ENCODE measurements around the gene HK1.
"Not testable (repeated sequence)": the region's sequence is repeated elsewhere in the genome, so short reads cannot be mapped to it uniquely, and the experiment has no call there.

HK1 gene

GRCh38 chr10:69328888-69329287, 50.6 kb downstream of the HK1 start:
- not testable (repeated sequence) for DNase-seq (ENCODE audit: low read depth)

- no peak for DNase-seq (ENCODE audit: low read depth)
Measured at GRCh38 chr10:69329721-69330178, 51.5 kb downstream of the HK1 start.

DNA sequence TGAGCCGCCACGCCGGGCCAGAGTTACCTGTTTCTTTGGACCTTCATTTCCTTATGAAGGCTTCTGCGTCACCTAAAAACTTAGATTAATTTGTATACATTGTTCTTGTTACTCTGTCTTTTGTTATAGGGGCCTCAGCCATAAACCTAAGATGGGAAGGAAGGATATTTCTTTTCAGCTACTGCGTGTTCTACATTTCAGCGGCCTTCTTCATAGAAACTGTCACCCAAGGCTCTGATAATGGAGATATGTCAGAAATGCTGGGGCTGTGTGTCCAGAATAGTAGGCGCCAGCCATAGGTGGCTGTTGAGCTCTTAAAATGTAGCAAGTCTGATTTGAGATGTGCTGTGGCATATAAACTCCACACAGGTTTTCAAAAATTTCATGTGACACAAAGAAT, 52.9 kb downstream of the HK1 start:
- no peak for DNase-seq (ENCODE audit: low read depth)

DNA sequence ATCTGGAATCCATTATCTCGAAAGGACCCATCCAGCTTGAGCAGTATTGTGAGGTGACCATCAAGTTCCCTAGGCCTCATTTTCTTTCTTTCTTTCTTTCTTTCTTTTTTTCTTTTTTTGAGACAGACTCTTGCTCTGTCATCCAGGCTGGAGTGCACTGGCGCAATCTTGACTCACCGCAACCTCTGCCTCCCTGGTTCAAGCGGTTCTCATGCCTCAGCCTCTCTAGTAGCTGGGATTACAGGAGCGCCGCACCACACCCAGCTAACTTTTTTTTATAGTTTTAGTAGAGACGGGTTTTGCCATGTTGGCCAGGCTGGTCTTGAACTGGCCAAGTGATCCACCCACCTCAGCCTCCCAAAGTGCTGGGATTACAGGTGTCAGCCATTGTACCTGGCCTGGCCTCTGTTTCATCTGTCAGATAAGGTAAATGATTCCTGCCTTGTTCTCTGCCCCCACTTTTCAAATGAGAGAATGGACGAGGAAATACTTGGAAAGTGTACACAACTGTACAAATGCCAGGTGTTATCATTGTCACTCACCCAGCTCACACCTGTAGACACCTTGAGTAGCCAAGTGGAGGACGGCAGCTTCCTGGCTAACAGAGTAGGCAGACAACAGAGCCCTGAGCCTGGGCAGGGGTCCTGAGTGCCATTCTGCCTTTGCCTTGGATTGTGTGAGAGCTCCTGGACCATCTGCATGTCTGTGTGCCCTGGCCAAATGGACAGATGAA, 54.1 kb downstream of the HK1 start:
- DNase-seq (ENCODE audit: low read depth), result no peak

DNA sequence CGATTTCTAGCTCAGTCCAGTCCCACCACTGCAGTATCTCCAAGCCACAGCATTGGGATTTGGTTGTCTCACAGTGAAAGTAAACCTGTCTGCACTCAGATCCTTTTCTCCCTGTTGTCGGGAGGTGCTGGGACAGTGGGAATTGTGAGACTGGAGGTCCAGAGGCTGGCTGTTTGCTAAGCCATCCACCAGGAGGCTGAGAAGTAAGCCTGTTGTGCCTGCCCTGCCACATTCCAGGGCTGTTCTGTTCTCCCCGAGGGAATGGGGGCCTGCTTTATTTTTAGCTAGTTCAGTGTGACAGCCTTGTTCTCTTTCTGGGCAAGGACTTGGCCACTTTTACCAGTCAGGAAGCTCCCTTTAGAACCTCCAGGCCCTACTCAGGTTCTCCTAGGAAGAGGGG, 54.9 kb downstream of the HK1 start:
- no peak for DNase-seq (ENCODE audit: low read depth)

DNA sequence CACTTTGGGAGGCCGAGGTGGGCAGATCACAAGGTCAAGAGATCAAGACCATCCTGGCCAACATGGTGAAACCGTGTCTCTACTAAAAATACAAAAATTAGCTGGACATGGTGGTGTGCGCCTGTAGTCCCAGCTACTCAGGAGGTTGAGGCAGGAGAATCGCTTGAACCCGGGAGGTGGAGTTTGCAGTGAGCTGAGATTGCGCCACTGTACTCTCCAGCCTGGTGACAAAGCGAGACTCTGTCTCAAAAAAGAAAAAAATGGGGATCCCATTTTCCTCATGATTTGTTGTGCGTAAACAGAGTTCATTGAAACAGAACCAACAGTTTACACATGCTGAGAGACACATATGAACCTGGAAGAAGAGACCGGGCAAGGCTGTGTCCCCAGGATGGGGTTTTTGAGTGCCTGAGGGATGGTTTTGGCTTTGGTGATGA, 55.6 kb downstream of the HK1 start:
- DNase-seq (ENCODE audit: low read depth), result not testable (repeated sequence)

GRCh38 chr10:69334302-69335062, 56.2 kb downstream of the HK1 start:
- no peak for DNase-seq (ENCODE audit: low read depth)

GRCh38 chr10:69335063-69335587, 56.8 kb downstream of the HK1 start:
- DNase-seq (ENCODE audit: low read depth), result no peak

DNA sequence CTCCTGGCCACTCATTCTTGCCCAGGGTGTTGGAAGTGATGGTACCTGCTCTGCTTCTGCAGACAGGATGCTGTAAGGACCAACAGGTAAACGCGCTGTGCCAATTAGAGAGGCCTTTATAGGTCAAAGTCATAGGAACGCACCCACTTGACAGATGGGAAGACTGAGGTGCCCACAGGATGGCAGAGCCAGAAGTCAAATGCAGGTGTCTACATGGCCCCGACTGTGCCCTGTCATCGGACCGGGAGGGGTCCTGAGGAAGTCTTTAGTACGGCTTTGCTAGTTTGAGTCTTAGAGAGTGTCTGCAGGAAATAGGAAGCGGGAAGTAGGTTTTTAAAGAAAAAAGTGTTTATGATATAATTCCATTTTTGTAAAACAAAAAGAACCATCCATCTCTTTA, 57.3 kb downstream of the HK1 start:
- DNase-seq (ENCODE audit: low read depth), result no peak

- DNase-seq (ENCODE audit: low read depth), result no peak
Measured at GRCh38 chr10:69336952-69337295, 58.6 kb downstream of the HK1 start.

DNA sequence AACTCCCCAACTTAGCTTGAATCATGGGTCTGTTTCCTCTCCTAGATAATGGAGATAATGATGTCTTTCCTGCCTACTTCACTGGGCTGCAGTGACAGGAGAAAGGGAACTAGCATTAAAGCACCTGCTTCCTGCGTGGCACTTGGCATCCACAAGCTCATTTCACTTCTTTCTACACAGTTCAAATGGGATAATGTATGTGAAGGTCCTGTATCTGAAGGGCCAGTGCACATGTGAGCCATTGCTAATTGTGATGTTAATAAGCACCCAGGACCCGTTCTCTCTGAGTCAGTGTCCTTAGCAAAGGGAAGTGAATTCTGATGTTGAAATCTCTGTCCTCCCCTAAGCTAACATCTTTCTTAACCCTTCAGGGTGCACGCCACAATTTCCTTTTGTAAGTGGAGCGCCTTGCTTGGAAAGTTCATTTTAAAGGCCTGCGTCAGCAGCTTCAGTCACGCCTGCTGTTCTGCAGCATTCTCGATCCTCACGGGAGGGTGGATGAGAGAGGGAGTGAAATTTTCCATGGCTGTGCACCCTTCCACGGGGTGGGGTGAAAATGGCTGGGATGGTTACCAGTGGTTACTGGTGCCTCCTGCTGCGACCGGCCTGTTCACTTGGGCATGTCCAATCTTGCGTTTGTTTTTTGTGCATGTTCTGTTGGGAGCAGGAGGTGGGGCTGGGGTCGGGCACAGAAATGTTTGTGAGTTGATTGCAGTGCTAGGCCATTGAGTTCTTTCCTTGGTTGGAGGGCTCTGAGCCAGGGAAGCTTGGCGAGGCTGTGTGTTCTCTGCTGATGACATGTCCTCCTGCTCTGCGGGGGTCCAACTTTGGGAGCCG, 59.2 kb downstream of the HK1 start:
- DNase-seq (ENCODE audit: low read depth), result no peak

DNA sequence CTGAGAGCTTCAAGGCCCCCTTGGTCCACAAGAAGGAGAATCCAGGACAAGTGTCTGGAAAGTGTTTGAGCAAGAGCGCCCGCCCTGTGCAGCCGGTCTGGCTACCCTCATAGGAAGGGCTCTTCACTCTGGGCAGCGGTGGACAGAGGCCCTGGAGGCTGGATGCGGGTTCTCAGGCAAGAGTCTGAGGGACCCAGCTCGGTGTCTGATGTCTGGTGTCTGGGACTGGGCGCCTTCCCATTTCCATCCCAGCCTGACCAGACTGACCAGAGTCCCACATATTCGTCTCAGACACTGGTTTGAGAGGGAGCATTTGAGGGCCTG, 59.8 kb downstream of the HK1 start:
- DNase-seq (ENCODE audit: low read depth), result no peak

GRCh38 chr10:69338547-69339450, 60.5 kb downstream of the HK1 start:
- DNase-seq (ENCODE audit: low read depth), result no peak

DNA sequence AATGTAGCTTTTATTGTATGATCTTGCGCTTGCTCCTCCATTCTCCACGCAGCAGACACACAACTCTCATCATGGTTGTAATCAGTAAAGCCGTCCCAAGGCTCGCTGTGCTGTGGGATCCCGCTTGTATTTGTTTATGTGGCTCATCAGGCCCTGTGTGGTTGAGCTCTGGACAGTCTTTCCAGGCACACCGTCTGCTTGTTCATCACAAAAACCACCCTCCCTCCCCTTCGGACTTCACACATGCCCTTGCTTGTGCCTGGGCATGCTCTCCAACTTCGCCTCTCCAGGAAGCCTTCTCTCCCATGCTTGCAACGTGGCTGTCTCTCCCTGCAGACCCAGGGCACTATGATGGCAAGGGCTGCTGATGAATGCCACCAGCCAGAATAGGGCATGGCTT, 62.4 kb downstream of the HK1 start:
- DNase-seq (ENCODE audit: low read depth), result no peak

DNA sequence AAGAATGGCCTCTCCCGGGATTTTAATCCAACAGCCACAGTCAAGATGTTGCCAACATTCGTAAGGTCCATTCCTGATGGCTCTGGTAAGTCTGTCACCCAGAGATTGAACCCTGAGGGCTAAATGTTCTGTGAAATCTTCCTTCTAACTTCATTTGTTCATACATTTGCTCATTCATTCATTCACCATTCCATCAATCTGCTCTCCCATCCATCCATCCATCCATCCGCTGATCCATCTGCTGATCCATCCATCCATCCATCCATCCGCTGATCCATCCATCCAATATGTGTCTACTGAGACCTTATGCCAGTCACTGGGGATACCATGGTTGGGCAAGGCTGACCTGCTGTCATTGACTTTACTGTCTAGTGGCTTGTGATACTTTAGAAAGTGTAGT, 65.6 kb downstream of the HK1 start:
- DNase-seq (ENCODE audit: low read depth), result no peak

GRCh38 chr10:69344591-69345252, 66.4 kb downstream of the HK1 start:
- DNase-seq (ENCODE audit: low read depth), result no peak

- DNase-seq (ENCODE audit: low read depth), result no peak
Measured at GRCh38 chr10:69345402-69345801, 67.1 kb downstream of the HK1 start.

DNA sequence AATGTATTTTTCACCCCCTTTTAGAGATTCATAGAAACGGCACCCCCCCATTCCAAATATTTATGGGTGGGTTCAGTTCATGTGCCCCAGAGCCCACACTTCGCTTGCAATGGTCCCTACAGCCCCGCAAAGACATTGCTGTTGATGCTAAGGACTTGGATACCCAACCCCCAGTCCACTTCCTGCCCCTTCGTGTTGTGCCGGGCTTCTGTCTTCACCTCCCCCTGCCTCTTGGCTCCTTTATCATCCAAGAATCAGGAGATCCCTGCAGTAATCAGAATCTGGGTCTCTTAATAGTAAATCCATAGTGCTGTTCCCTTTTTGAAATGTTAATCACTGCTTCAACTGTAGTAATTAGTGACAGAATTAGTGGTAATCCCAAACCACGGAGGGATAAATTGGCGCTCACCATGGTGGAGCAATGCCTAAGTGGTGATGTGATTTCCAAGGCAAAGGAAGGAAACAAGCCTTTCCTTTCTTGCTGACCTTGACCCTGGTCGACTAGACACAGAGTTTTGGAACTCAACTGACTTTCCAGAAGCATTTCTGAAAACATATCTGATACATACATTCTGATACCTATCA, 67.7 kb downstream of the HK1 start:
- DNase-seq (ENCODE audit: low read depth), result no peak

GRCh38 chr10:69346776-69347175, 68.5 kb downstream of the HK1 start:
- DNase-seq (ENCODE audit: low read depth), result no peak

DNA sequence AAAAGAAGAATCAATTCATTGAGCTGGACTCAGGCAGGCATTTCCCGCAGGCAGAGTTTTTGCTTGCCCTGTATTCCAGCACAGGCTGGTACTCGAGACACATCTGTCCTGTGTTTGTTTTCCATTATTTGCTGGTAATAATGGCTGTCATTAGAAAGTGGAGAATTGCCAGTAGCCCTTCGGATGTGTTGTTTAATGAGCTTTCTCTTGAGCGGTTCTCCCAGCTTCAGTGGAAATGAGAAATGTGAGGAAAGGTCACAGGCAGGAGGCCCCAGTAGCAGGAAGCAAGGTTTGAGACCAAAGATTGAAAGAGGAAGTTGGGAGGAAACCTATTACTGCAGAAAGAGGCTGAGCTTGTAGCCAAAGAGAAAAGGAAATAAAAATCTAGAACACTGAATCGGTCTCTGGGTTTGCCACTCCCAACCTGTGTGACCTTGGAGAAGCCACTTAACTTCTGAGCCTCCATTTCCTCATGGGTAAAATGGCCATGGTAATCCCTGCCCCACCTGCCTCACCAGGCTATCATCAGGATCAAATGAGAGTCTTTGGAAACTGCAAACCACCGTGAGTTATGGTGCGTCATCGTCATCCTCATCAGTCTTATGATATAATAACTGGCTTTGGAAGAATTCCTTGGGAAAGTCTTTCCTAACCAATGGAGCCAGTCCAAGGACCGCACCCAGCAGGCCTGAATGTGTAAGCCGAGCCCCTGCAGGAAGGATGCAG, 70.7 kb downstream of the HK1 start:
- no peak for DNase-seq (ENCODE audit: low read depth)
